Adipose tissue (tissue), 3 donors: ENCODE results near the gene PACRG. TPM values are rescaled to one million over a fixed set of nuclear protein-coding genes. Genes with fewer than 3 reads are reported as not detected.

Source experiments
- H3K27ac ChIP-seq: one replicate; pipeline ENCODE4 v1.5.1; 2013; ENCODE audit warnings: low read depth, low read length
- WGBS, 3 donors: extraction: QIAGEN DNeasy Blood & Tissue Kit; methylation state at CpG; one replicate each; pipeline ENCODE4 v1.1.7; 2013; 5-methylcytosine and 5-hydroxymethylcytosine counted together
- polyA plus RNA-seq, 3 donors: library from polyadenylated mRNA; stranded (reverse); fragments of 200-250 nt; gene quantifications; one replicate each; pipeline ENCODE4 v1.2.3, GENCODE V29; 2013
- donor health status: healthy with polysubstance abuse.
- donor health status: Bipolar disorder and iron deficiency.
- donor health status: healthy.

The PACRG gene
- polyA plus RNA-seq, 3 donors, result 0.34 to 4.8 TPM; not detected in 1

DNA sequence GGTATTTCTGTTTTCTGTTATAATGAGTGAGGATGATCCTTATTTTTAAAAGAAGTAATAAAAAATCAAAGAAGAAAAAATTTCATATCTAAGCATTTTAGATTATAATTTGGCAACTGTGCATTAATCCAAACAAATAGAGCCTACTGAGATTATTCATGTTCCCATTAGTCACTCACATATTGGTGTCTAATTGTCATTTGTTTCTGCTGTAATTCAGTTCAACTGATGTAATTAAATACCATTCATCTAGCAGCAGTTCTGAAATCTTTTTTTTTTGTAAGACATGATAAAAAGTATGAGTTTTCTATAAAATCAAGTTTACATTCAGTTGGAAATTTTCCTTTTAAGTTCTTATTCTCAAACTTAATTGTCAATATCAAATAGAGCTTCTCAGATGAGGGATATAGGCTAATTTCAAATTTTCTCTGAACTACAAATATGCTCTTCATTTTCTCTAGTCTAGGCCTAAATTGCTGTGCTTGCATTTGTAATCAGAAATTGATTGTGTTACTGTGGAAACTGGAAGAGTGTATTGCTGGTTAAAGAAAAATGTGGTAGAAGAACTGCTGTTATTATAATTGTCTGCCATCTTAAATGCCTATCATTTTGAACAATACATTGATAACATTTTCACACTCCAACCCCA is 23.6 kb downstream of the PACRG start:
- no peak overlapping the region for H3K27ac ChIP-seq

DNA sequence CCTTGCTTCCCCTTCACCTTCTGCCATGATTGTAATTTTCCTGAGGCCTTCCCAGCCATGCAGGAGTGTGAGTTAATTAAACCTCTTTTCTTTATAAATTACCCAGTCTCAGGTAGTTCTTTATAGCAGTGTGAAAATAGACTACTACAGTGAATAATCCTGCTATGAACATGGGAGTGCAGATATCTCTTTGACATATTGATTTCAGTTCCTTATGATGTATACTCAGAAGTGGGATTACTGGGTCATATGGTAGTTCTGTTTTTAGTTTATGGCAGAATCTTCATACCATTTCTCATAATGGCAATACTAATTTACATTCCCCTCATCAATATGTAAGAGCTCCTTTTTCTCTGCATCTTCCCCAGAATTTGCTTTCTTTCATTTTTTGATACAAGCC is 26.0 kb downstream of the PACRG start:
- no peak overlapping the region for H3K27ac ChIP-seq

DNA sequence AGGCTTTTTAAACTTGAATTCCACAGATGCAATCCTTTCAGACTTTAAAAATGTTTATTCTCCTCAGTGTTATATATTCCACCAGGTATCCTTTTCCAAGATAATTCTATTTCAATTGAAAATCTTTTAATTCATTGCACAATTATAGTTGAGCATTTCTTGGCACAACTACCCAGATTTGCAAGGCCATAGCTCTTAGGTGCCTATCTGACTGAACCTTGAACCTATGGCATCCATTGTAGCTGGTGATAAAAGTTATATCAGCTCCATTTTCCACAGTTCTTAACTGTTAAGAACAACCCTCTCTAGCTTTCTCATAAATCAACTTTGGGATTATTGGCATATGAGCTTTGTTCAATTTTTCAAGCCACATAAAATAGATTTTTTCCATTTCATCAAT is 42.4 kb downstream of the PACRG start:
- H3K27ac ChIP-seq, result no peak overlapping the region

DNA sequence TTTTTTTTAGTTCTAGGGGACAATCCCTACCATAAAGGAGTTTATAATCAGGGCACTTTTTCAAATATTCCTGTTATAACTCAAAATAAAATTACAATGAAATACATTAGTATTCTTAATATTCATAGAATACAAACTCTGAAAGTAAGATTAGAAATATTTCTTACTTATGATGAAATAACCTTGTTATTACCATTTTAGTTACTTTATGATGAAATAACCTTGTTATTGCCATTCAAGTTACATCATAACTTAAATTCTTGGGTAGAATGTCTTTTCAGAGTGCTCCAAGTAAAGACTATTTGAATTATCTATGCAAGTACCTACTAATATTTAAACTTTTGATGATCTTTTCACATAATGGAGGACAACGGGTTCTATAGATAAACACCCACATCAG is 43.2 kb downstream of the PACRG start:
- no peak overlapping the region for H3K27ac ChIP-seq
- 84 to 93% (median 86%) methylated on average over 1 of the region's 1 CpG for WGBS, 3 donors

DNA sequence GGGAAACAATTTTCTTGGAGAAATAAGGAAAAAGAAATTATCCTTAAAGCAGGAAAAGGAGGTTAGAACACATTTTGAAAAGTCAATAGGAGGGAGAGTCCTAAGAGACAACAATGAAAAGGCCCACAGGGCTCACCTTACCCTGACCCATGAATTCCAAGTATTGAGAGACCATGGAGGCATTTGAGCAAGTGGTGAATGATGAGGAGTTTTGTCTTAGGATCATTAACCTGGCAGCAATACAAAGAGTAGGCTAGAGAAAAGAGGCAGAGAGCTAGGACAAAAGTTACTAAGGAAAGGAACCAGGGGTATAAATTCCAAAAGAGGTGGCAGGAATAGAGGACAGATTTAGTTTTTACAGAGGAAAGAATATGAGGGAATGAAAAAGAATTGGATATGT is 44.7 kb downstream of the PACRG start:
- no peak overlapping the region for H3K27ac ChIP-seq

DNA sequence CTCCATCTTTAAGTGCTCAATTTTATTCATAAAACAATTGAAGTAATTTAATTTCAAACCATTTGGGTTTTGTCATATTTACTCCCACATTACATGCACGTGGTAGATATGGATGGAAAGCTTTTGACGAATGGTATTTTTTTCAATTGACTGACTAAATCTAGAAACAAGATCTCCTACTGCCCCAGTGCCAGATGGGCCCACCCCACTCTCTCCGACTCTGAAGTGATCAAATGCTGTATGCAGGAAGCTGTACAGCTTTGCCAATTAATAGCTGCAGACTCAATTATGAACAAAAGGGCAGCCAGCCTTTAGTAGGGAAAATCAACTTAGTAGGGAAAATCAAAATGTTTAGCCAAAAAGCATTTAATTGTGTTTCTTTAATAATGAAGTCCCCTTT is 46.2 kb downstream of the PACRG start:
- 74 to 82% (median 80%) methylated on average over 3 of the region's 3 CpGs for WGBS, 3 donors
- no peak overlapping the region for H3K27ac ChIP-seq

DNA sequence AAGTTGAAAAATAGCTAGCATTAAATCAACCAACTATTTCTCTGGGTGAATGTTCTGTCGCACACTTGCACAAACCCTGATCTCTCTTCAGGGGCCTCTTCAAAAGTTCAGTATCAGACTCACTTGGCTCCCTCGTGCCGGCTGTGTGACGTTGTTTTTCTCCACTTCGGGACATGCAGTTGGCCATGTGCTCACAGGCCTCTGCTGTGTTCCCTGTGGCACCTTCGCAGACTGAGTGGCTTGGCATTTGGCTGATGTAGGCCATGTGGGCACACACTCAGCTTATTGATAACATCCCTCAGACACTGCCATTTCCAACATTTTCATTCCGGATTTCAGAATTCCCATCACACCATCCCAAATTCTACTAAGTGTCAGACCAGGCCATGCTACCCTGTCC is 49.3 kb downstream of the PACRG start:
- WGBS, 3 donors, result 79 to 89% (median 86%) methylated on average over 7 of the region's 7 CpGs
- no peak overlapping the region for H3K27ac ChIP-seq

DNA sequence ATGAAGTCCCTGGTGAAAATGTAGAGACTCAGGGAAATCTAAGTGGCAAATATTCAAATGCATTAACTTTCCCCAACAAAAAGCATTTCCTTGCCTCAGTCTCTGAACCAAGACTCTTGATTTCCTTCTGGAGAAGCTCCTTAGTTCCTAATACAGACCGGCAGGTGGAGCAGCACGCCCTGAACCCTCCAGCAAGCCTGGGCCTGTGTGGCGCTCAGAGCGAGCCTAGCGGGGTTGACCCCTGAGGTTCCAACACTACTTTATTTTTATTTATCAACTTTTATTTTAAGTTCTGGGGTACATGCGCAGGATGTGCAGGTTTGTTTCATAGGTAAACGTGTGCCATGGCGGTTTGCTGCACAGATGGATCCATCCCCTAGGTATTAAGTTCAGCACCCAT is 50.8 kb downstream of the PACRG start:
- WGBS, 3 donors, result 95 to 96% (median 96%) methylated on average over 8 of the region's 8 CpGs
- no peak overlapping the region for H3K27ac ChIP-seq

DNA sequence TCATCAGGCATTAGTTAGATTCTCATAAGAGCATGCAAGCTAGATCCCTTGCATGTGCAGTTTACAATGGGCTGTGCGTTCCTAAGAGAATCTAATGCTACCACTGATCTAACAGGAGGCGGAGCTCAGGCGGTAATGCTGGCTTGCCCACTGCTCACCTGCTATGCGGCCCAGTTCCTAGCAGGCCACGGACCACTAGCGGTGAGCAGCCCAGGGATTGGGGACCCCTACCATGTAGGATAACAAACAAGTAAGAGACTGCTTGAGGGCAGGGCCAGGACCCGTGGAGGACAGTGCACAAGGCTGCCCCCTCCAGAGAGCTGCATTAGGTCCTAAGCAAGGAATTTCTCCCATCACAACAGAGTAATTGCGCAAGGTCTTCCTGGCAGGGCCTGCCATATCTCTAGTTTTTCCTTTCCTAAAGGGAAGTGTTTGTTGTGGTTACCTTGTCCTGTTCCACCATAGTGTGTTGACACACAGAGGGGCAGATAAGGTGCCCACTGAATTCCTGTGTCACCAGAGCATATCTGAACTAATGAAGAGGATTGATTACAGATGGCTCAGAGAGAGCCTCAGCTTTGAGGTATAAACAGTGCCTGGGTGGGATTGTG is 58.0 kb downstream of the PACRG start:
- WGBS, 3 donors, result 88 to 94% (median 92%) methylated on average over 8 of the region's 8 CpGs
- no peak overlapping the region for H3K27ac ChIP-seq

DNA sequence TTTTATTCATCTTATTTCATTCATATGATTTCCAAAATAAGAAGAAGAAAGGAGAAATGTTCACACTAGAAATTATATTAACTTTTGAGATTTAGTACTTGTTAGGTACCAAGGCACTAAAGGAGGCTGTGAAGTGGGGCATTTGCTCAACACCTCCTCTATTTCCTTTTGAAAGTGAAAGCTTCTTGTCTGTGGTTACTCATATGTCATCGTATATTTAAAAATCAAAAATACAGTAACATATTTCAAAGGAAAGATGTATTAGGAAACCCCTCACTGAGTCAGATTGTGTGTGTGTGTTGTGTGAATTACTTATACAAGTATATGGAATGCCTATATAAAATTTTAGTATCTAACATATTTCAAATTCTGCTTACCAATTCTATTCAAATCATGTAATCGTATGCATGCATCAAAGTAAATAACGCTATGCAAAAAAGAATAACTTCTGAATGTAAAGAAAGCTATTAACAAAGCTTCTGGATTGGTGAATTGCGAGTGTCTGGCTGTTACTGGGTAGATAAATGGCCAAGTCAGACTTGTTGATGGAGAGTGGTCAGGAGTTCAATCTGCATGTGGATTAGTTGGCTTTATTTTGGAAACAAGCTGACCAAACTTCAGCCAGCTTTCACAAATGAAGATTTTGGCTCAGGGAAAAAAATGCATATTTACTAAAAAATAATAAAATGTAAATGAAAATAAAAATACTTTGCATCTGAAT is 70.9 kb downstream of the PACRG start:
- WGBS, 3 donors, result 69 to 85% (median 75%) methylated on average over 4 of the region's 4 CpGs

DNA sequence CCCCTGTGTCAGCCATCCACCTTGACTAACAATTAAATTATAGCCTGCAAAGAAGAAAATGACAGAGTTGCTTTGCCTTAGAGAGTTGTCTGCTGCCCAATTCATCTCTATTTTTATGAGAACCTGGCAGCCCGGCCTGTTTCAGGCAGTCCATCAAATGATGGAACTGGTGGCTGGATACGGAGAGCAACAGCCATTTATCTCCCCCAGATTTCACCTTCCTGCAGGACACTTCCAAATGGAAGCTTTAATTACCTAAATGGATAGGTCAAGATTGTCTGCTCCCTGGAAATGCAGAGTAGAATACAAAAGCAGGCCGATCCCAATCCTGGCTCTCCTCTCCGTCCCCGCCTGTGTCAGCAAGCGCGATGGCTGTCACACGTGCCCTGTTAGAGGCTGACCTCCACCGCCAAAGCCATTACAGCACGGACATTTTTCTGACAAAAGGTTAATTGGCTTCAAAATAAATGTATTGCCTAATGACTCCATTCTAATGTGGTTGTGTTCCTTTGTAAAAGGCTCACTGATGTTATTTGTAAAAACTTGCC is 86.7 kb downstream of the PACRG start:
- no peak overlapping the region for H3K27ac ChIP-seq
- 68 to 82% (median 74%) methylated on average over 10 of the region's 10 CpGs for WGBS, 3 donors

More for the DNA sequence above, 70.9 kb downstream of the PACRG start:
- H3K27ac ChIP-seq, result no peak overlapping the region

DNA sequence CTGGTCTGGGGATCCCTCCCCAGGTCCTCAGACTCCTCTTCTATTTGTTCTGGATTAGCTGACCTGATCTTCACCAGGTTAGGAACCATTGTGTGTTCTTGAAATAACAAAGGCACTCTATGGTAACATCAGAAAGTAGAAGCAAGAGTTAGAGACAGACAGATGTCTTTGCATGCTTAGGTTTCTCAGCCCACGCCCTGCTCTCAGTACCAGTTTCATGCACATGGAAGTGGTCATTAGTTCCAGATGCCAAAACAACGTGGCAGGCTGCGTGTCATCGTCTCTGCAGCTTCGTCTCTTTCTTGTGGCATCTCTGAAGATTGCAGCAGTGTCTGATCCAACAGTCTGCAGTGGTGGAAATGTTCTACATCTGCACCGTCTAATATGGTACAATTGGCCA is 89.4 kb downstream of the PACRG start:
- no peak overlapping the region for H3K27ac ChIP-seq
- WGBS, 3 donors, result 89 to 93% (median 91%) methylated on average over 6 of the region's 6 CpGs

DNA sequence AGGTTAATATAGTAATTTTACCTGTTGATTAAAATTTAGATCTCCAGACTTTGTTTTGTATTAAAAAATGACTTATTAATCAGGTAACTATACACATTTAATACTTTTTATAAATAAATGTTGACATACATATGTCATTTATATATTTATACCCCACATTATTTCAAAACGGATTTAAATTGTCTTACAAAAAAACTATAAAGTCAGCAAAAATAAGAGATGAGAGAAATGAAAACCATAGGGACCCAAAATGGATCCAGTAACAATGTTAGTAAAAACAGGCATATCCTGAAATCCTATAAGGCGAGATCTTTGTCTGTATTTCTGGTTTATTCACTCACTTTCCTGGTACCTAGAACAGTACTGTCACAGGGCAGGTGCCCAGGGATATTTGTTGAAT is 91.5 kb downstream of the PACRG start:
- H3K27ac ChIP-seq, result no peak overlapping the region
- 82 to 89% (median 84%) methylated on average over 2 of the region's 2 CpGs for WGBS, 3 donors

DNA sequence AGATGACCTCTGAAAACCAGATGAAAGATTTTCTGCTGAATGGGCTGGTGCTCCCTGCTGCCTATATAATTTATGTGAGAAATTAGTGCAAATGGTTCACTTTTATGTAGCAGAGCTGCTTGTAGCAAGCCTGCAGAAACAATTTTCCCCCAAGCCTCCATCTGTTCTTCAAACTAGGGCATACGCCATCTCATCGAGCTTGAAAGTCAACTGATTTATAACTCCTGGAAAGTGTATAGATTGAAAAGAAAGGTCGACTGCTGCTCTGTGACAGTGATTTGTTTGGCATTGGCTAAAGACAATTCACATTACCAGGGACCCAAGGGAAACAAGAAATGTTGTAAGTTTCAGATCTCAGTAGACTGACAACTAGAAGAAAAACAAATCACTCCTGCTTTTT is 93.3 kb downstream of the PACRG start:
- WGBS, 3 donors, result 33 to 42% (median 37%) methylated on average over 3 of the region's 3 CpGs

DNA sequence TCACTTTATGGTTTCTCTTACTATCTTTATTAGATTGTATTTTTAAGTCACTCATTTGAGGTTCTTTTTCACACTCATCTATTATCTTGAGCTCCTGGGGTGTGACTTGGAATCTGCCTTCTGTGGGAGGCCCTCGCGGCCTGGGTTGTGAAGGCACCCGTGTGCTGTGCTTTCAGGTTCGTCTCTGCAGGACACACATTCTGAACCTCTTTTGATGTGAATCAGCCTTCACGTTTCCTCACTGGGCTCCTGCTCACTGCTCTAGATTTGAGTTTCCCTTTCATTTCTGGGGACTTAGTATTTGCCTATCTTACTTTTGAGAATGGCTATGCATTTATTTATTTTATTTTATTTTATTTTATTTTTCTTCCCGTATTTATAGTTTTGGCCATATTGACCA is 97.8 kb downstream of the PACRG start:
- H3K27ac ChIP-seq, result no peak overlapping the region
- WGBS, 3 donors, result 67 to 84% (median 69%) methylated on average over 6 of the region's 6 CpGs

More for the DNA sequence above, 93.3 kb downstream of the PACRG start:
- no peak overlapping the region for H3K27ac ChIP-seq

DNA sequence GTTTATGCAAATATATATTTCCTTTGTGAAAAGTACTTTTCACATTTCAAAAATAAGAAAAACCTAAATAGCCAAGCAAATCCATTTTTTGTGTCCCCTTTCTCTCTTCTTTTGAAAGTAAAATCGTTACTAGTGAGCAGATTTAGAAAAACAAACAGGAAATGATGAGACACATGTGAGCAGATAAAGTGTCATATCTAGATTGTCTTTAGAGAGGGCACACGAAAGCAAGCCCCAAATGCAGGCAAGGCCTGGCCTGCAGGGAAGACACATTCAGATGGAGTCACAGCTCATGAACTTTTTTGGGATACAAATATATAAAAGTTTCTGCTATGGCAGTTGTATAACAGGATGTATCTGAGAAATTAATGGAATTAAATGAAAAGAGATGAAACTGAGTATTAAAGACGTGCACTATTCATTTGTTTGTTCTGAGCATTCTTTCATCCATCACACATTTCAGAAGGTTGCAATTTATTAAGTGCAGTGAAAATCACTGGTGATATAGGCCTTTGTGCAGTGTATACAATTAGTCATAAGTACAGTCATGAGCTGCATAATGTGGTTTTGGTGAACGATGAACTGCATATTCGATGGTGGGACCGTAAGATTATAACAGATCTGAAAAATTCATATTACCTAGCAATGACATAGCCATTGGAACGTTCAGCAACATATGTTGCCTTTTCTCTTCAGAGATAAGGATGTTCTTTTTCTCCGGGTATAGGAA is 101.4 kb downstream of the PACRG start:
- H3K27ac ChIP-seq, result no peak overlapping the region
- 78 to 84% (median 81%) methylated on average over 8 of the region's 8 CpGs for WGBS, 3 donors

DNA sequence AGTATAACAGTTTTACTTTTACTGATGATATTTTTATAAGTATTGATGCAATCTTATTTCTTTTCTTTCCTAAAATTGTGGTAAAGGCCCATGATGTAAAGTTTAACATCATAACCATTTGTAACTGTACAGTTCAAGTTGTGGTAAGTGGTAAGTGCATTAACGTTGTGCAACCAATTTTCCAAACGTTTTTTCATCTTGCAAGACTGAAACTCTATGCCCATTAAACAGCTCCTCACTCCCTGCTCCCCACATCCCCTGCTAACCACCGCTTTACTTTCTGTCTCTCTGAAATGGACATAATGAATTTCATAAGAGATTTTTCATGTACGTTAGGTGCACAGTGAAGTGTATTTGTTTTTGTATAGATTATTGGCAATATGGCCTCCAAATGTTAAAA is 106.0 kb downstream of the PACRG start:
- WGBS, 3 donors, result 70 to 83% (median 78%) methylated on average over 4 of the region's 4 CpGs
- no peak overlapping the region for H3K27ac ChIP-seq

DNA sequence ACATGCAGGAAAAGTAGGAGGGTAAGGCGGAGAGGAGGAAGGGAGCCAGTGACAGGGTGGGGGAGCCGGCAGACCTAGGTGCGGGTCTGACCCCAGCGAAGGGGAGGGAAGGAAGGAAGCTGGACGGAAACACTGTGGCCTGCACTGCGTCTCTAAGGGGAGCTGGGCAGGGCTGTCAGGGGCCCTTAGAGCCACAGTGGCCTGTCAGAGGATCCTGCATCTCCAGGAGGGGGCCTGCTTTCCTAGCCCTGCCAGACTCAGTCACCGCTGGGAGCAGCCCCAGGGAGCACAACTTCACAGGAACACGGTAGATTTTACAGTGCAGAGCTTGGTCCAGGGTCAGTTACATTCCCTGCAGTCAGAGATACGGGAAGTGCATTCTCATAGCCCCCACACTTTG is 118.2 kb downstream of the PACRG start:
- H3K27ac ChIP-seq, result no peak overlapping the region
- WGBS, 3 donors, result 57 to 82% (median 62%) methylated on average over 9 of the region's 9 CpGs

DNA sequence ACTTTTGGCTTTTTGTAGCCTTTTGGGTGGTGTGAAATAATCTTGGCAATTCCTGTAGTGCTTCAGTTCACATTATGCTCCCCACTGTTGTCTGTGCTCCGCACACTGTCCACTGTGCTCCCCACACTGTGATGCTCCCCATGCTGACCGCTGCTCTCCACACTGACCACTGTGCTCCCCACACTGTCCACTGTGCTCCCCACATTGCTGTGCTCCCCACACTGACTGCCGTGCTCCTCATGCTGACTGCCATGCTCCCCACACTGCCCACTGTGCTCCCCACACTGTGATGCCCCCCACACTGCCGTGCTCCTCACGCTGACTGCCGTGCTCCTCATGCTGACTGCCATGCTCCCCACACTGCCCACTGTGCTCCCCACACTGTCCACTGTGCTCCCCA is 118.9 kb downstream of the PACRG start:
- H3K27ac ChIP-seq, result no peak overlapping the region
- WGBS, 3 donors, result 91 to 98% (median 96%) methylated on average over 6 of the region's 6 CpGs
